ENCODE measurements around the gene HSPA14. TPM values are rescaled to one million over a fixed set of nuclear protein-coding genes. Genes with fewer than 3 reads are reported as not detected.
A peak's percentile ranks its signal among the peaks of the same experiment; 100 is the strongest.
"Not testable (repeated sequence)": the region's sequence is repeated elsewhere in the genome, so short reads cannot be mapped to it uniquely, and the experiment has no call there.

HSPA14 gene
- total RNA-seq, 1 donor from 2014 or later = 9.9 TPM

GRCh38 chr10:14859775-14860174 lies 21.7 kb downstream of the HSPA14 start:
- peaks cover 17% of the 10 kb centered on the region for H3K36me3 Mint-ChIP-seq (ENCODE audit: unreplicated experiment)
- peak overlapping the region; percentile 29 for H3K27ac Mint-ChIP-seq (ENCODE audit: unreplicated experiment)
- no peaks in the 10 kb centered on the region for H3K4me1 Mint-ChIP-seq (ENCODE audit: unreplicated experiment)
- no peak for TF ChIP-seq CTCF (IDR thresholded peaks at IDR 0.05)
- H3K27me3 Mint-ChIP-seq (ENCODE audit: unreplicated experiment) = no peaks in the 10 kb centered on the region
- DNase-seq (ENCODE audit: extremely low spot score, unreplicated experiment) = no peak
- no peaks in the 10 kb centered on the region for H3K9me3 Mint-ChIP-seq (ENCODE audit: unreplicated experiment)
- H3K4me3 Mint-ChIP-seq (ENCODE audit: unreplicated experiment) = no peak overlapping the region

DNA sequence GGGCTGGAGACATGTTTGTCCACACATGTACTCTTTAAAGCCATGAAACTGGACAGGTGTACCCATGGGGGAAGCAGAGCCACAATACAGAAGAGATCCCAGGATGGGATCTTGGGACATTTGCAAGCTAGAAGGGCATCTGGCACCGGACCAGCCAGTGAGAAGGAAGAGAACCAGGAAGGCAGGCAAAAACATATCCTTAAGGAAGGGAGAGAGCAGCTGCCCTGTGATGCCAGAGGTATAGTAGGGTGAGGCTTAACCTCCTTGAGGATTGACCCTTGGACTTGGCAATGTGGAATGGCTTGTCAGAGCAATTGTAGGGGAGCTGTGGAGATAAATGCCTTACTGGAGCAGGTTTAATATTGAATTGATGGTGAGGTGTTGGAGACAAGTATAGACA lies 22.7 kb downstream of the HSPA14 start:
- Mint-ChIP-seq H3K9me3 (ENCODE audit: unreplicated experiment) (no peaks in the 10 kb centered on the region), H3K27me3 (ENCODE audit: unreplicated experiment) (no peaks in the 10 kb centered on the region), H3K27ac (ENCODE audit: unreplicated experiment) (peak overlapping the region; percentile 15), H3K36me3 (ENCODE audit: unreplicated experiment) (peaks cover 18% of the 10 kb centered on the region), H3K4me3 (ENCODE audit: unreplicated experiment) (no peak overlapping the region), H3K4me1 (ENCODE audit: unreplicated experiment) (no peaks in the 10 kb centered on the region)
- no peak for DNase-seq (ENCODE audit: extremely low spot score, unreplicated experiment)
- TF ChIP-seq CTCF (IDR thresholded peaks at IDR 0.05) = no peak

GRCh38 chr10:14864466-14864865 lies 26.4 kb downstream of the HSPA14 start:
- H3K4me1 Mint-ChIP-seq (ENCODE audit: unreplicated experiment); H3K27ac Mint-ChIP-seq (ENCODE audit: unreplicated experiment); H3K27me3 Mint-ChIP-seq (ENCODE audit: unreplicated experiment); DNase-seq (ENCODE audit: extremely low spot score, unreplicated experiment); H3K4me3 Mint-ChIP-seq (ENCODE audit: unreplicated experiment); H3K9me3 Mint-ChIP-seq (ENCODE audit: unreplicated experiment): not testable (repeated sequence)
- H3K36me3 Mint-ChIP-seq (ENCODE audit: unreplicated experiment) = peaks cover 19% of the 10 kb centered on the region

DNA sequence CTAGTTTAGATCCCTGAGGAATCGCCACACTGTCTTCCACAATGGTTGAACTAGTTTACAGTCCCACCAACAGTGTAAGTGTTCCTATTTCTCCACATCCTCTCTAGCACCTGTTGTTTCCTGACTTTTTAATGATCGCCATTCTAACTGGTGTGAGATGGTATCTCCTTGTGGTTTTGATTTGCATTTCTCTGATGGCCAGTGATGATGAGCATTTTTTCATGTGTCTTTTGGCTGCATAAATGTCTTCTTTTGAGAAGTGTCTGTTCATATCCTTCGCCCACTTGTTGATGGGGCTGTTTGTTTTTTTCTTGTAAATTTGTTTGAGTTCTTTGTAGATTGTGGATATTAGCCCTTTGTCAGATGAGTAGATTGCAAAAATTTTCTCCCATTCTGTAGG lies 26.8 kb downstream of the HSPA14 start:
- H3K27ac Mint-ChIP-seq (ENCODE audit: unreplicated experiment); DNase-seq (ENCODE audit: extremely low spot score, unreplicated experiment); H3K9me3 Mint-ChIP-seq (ENCODE audit: unreplicated experiment); H3K27me3 Mint-ChIP-seq (ENCODE audit: unreplicated experiment); H3K4me3 Mint-ChIP-seq (ENCODE audit: unreplicated experiment); H3K4me1 Mint-ChIP-seq (ENCODE audit: unreplicated experiment): not testable (repeated sequence)
- peaks cover 22% of the 10 kb centered on the region for H3K36me3 Mint-ChIP-seq (ENCODE audit: unreplicated experiment)

GRCh38 chr10:14873090-14873760 lies 35.1 kb downstream of the HSPA14 start:
- no peak overlapping the region for H3K4me3 Mint-ChIP-seq (ENCODE audit: unreplicated experiment)
- H3K27ac Mint-ChIP-seq (ENCODE audit: unreplicated experiment) = no peak overlapping the region
- no peak for DNase-seq (ENCODE audit: extremely low spot score, unreplicated experiment)
- no peaks in the 10 kb centered on the region for H3K27me3 Mint-ChIP-seq (ENCODE audit: unreplicated experiment)
- H3K9me3 Mint-ChIP-seq (ENCODE audit: unreplicated experiment) = no peaks in the 10 kb centered on the region
- TF ChIP-seq CTCF (IDR thresholded peaks at IDR 0.05) = no peak
- H3K4me1 Mint-ChIP-seq (ENCODE audit: unreplicated experiment) = peaks cover 11% of the 10 kb centered on the region
- H3K36me3 Mint-ChIP-seq (ENCODE audit: unreplicated experiment) = peaks cover 13% of the 10 kb centered on the region

DNA sequence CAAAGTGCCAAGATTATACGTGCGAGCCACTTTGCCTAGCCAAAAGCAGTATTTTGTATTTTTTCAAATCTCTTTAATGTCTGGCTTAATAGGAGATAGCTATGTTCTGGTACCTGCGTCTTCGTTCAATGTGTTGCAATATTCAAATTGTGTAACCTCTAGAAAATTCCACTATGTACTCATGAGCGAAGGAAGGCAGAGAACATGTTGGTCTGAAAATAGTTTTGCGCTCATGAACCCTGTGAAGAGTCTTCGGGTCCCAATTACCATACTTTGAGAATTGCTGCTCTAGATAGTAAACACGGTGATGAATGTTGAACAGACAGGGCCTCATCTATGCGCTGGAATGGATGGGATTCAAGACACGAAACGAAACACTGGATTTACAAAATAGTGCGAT lies 37.8 kb downstream of the HSPA14 start:
- TF ChIP-seq CTCF (IDR thresholded peaks at IDR 0.05) = no peak
- H3K4me3 Mint-ChIP-seq (ENCODE audit: unreplicated experiment) = no peak overlapping the region
- no peaks in the 10 kb centered on the region for H3K9me3 Mint-ChIP-seq (ENCODE audit: unreplicated experiment)
- H3K27me3 Mint-ChIP-seq (ENCODE audit: unreplicated experiment) = no peaks in the 10 kb centered on the region
- DNase-seq (ENCODE audit: extremely low spot score, unreplicated experiment) = no peak
- H3K4me1 Mint-ChIP-seq (ENCODE audit: unreplicated experiment) = peaks cover 25% of the 10 kb centered on the region
- H3K27ac Mint-ChIP-seq (ENCODE audit: unreplicated experiment) = no peak overlapping the region
- H3K36me3 Mint-ChIP-seq (ENCODE audit: unreplicated experiment) = peaks cover 4% of the 10 kb centered on the region

Data from osteocyte (in vitro differentiated cells).